ENCODE results near the gene ITPRIPL1. TPM values are rescaled to one million over a fixed set of nuclear protein-coding genes. Genes with fewer than 3 reads are reported as not detected.

The ITPRIPL1 gene
- total and polyA plus RNA-seq, 2 of the 8 experiments (the other 6 are each of a cell fraction or from before 2014, with no cell fraction given): 10.6 to 16.1 TPM

DNA sequence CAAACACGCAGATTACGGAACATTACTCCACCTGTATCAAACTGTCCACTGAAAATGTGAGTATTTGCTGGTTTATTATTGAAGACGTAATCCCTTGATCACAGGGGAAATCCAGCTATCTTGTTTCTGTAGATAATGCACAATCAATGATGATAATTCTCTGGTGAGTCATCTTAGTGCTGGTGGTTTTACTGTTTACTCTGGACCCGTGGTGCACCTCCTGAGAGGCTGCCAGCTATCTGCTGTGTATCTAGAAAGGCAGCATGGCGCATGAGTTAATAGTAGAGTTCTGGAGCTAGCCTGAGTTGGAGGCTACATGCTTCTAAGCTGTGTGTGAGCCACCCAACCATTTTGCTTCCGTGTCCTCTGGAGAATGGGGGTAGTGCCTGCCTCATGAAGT is 17.0 kb downstream of the ITPRIPL1 start:
- ChIA-PET CTCF (ENCODE audit: partially characterized antibody) (interaction anchor here (0.6 kb wide), 1 partner anchor 45 kb away, joined by 3 read pairs; no protein-coding TSS in a partner anchor), POLR2A (ENCODE audit: partially characterized antibody) (interaction anchor here (0.7 kb wide), 1 partner anchor 72 kb away, joined by 4 read pairs; no protein-coding TSS in a partner anchor)
- Histone ChIP-seq H2BK15ac (ENCODE audit: low read length) (no peak overlapping the region), H3K4ac (replicated peaks; ENCODE audit: insufficient read length, low read depth, low read length) (no peak overlapping the region), H3K23me2 (ENCODE audit: low read depth, low read length) (no peaks in the 10 kb centered on the region), H2AFZ (ENCODE audit: low read length) (no peak overlapping the region), H3K18ac (ENCODE audit: extremely low read depth, low read length) (no peak overlapping the region), H4K20me1 (replicated peaks in 1 of 2; ENCODE audit: control insufficient read depth in 1 of 2, insufficient read depth in 2 of 2, low read length in 2 of 2) (peaks cover 2% of the 10 kb centered on the region in 2 experiments), H3K27ac (ENCODE audit: low read depth, low read length) (no peak overlapping the region), H3K56ac (replicated peaks; ENCODE audit: insufficient read length, low read depth, low read length) (no peak overlapping the region), H3K4me2 (ENCODE audit: insufficient read depth in 1 of 2, low read depth in 2 of 2, low read length in 2 of 2) (no peak overlapping the region), H3K79me1 (ENCODE audit: low read depth, low read length) (peaks cover 8% of the 10 kb centered on the region; the same call in 1 of the 2 replicates), H2BK12ac (ENCODE audit: low read depth, low read length) (no peak overlapping the region), H3K4me3 (ENCODE audit: extremely low read depth in 1 of 4, insufficient read depth in 2 of 4, low read depth in 3 of 4, low read length in 4 of 4) (no peak overlapping the region), H3K79me2 (ENCODE audit: control insufficient read depth in 1 of 2, insufficient read depth in 2 of 2, low read length in 2 of 2) (peaks cover 10 to 44% of the 10 kb centered on the region in 2 experiments), H3K27me3 (replicated peaks in 1 of 4; ENCODE audit: control insufficient read depth in 3 of 4, extremely low read depth in 1 of 4, insufficient read depth in 3 of 4, low read length in 3 of 4) (no peaks in the 10 kb centered on the region), H2BK5ac (ENCODE audit: low read depth, low read length) (no peak overlapping the region), H4K5ac (ENCODE audit: insufficient read length, low read depth, low read length) (no peak overlapping the region), H2BK120ac (replicated peaks; ENCODE audit: low read depth, low read length) (no peak overlapping the region), H2BK20ac (ENCODE audit: low read length) (no peak overlapping the region), H3K9me3 (ENCODE audit: insufficient read depth in 2 of 2, low read depth in 1 of 2, low read length in 1 of 2) (no peaks in the 10 kb centered on the region), H3K4me1 (replicated peaks in 1 of 4; ENCODE audit: control insufficient read depth in 3 of 4, insufficient read depth in 4 of 4, low read length in 3 of 4) (no peaks in the 10 kb centered on the region; a peak in 1 of 7 replicates), H4K91ac (replicated peaks; ENCODE audit: insufficient read length, low read length) (no peak overlapping the region), H4K8ac (ENCODE audit: extremely low read depth, insufficient read depth, low read length) (no peak overlapping the region), H2AK5ac (ENCODE audit: low read depth, low read length) (no peak overlapping the region), H3K14ac (ENCODE audit: insufficient read length) (no peak overlapping the region), H3K36me3 (ENCODE audit: control insufficient read depth in 2 of 4, insufficient read depth in 4 of 4, low read length in 3 of 4) (peaks cover 22 to 52% (median 45%) of the 10 kb centered on the region in 4 experiments), H3K23ac (ENCODE audit: insufficient read length) (no peak overlapping the region), H3K9ac (replicated peaks in 1 of 4; ENCODE audit: extremely low read depth in 1 of 4, low read depth in 3 of 4, low read length in 3 of 4) (no peak overlapping the region)
- FAIRE-seq (no peak), DNase-seq (ENCODE audit: low read depth in 1 of 2, low spot score in 2 of 2) (no peak)
- no peak for TF ChIP-seq JUN (IDR thresholded peaks at IDR 0.05; ENCODE audit: low read depth, low read length)
- TF ChIP-seq, protein P1, sequence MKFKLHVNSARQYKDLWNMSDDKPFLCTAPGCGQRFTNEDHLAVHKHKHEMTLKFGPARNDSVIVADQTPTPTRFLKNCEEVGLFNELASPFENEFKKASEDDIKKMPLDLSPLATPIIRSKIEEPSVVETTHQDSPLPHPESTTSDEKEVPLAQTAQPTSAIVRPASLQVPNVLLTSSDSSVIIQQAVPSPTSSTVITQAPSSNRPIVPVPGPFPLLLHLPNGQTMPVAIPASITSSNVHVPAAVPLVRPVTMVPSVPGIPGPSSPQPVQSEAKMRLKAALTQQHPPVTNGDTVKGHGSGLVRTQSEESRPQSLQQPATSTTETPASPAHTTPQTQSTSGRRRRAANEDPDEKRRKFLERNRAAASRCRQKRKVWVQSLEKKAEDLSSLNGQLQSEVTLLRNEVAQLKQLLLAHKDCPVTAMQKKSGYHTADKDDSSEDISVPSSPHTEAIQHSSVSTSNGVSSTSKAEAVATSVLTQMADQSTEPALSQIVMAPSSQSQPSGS (IDR thresholded peaks at IDR 0.05; ENCODE audit: low read length): no peak
- TF ChIP-seq SIN3A (conservative IDR thresholded peaks at IDR 0.05 in 1 of 2, IDR thresholded peaks at IDR 0.05 in 1 of 2; ENCODE audit: low read depth in 1 of 2, low read length in 2 of 2): no peak
- WGBS, 2 experiments (ENCODE audit: extremely low coverage in 1 of 2, insufficient coverage in 1 of 2, insufficient read length in 1 of 2, insufficient replicate concordance in 2 of 2, low coverage in 1 of 2, low lambda C conversion rate in 2 of 2, missing lambda C conversion rate in 1 of 2): 88% methylated on average over 6 of the region's 6 CpGs; no CpG with 5 or more reads in 1 of the 2 experiments

Data from H1 (cell line).